MM.1S (cell line): Measurements from ENCODE around the gene ITGB5.

Source experiments
- DNase-seq: peaks from one replicate; pipeline ENCODE4 v3.0.0-alpha.2; 2015
- H2AFZ ChIP-seq: fragments of 300-600 bp; sonication (generic); 2 replicates; pipeline ENCODE4 v1.6.0; 2016; ENCODE audit warnings: antibody characterized with exemption, low read length
- H3F3A ChIP-seq: fragments of 300-600 bp; sonication (generic); 2 replicates; pipeline ENCODE4 v1.6.1; 2016; ENCODE audit warnings: mild to moderate bottlenecking, antibody characterized with exemption, low read length, moderate library complexity, mixed read lengths; ENCODE audit not compliant: insufficient read depth
- H3K27ac ChIP-seq: fragments of 300-600 bp; sonication (generic); 2 replicates; pipeline ENCODE4 v1.5.1; 2016; ENCODE audit warnings: mild to moderate bottlenecking, low read length
- H3K27me3 ChIP-seq: fragments of 300-600 bp; sonication (generic); replicated peaks from 2 replicates; pipeline ENCODE4 v1.6.0; 2016; ENCODE audit warnings: low read length; ENCODE audit not compliant: insufficient read depth
- H3K36me3 ChIP-seq: fragments of 300-600 bp; sonication (generic); replicated peaks from 2 replicates; pipeline ENCODE4 v1.6.1; 2016; ENCODE audit warnings: mild to moderate bottlenecking, low read length, mixed read lengths; ENCODE audit not compliant: insufficient read depth
- H3K4me1 ChIP-seq: fragments of 300-600 bp; sonication (generic); 2 replicates; pipeline ENCODE4 v1.6.1; 2016; ENCODE audit warnings: low read length, mixed read lengths
- H3K4me2 ChIP-seq: fragments of 300-600 bp; sonication (generic); 2 replicates; pipeline ENCODE4 v1.6.0; 2016; ENCODE audit warnings: low read depth, low read length
- H3K4me3 ChIP-seq: fragments of 300-600 bp; sonication (generic); 2 replicates; pipeline ENCODE4 v1.5.1; 2016; ENCODE audit warnings: low read length, mixed read lengths
- H3K79me2 ChIP-seq: fragments of 300-600 bp; sonication (generic); 2 replicates; pipeline ENCODE4 v1.6.1; 2016; ENCODE audit warnings: mixed run types, low read length, mixed read lengths
- H3K9ac ChIP-seq: fragments of 300-600 bp; sonication (generic); 2 replicates; pipeline ENCODE4 v1.6.1; 2016; ENCODE audit warnings: low read length, mixed read lengths
- H3K9me2 ChIP-seq: fragments of 300-600 bp; sonication (generic); replicated peaks from 2 replicates; pipeline ENCODE4 v1.6.1; 2016; ENCODE audit warnings: mild to moderate bottlenecking, low read length, mixed read lengths; ENCODE audit not compliant: insufficient read depth
- H3K9me3 ChIP-seq: fragments of 300-600 bp; sonication (generic); replicated peaks from 2 replicates; pipeline ENCODE4 v1.6.1; 2016; ENCODE audit warnings: mild to moderate bottlenecking, low read length, mixed read lengths; ENCODE audit not compliant: insufficient read depth
- H4K20me1 ChIP-seq: fragments of 300-600 bp; sonication (generic); 2 replicates; pipeline ENCODE4 v1.6.1; 2016; ENCODE audit warnings: mild to moderate bottlenecking, low read length, moderate library complexity, mixed read lengths; ENCODE audit not compliant: insufficient read depth
- EZH2 ChIP-seq: fragments of 300-600 bp; sonication (generic); optimal IDR thresholded peaks from 2 replicates; pipeline ENCODE3; 2017; ENCODE audit warnings: low read depth, mild to moderate bottlenecking, antibody characterized with exemption, low read length, mixed read lengths
- EZH2phosphoT487 ChIP-seq: fragments of 300-600 bp; sonication (generic); IDR thresholded peaks from 2 replicates; pipeline ENCODE4 v1.6.1; 2018; ENCODE audit warnings: antibody characterized with exemption, low read length
- TF ChIP-seq, protein P1 (sequence below): fragments of 300-600 bp; sonication (generic); IDR thresholded peaks from 2 replicates; pipeline ENCODE4 v1.5.1; 2016; ENCODE audit warnings: antibody characterized with exemption, low read length, mixed read lengths

ITGB5 gene

DNA sequence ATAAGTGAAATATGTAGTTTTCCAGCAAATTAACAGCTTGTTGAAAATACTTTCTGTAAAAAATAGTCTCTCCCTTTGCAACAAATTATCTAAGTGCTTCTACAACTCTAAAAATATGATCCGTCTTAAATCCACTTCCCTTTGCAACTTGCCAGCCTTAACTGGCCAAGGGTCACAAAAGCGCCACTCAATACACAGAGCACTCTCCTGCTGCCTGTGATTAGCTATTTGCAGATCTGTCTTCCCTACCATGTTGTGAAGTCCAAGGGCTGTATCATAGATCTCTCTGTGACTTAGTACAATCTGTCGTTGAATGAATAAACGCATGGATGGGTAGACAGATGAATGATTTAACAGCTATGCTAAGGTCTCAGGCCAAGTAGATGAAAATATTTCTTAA, 76.2 kb downstream of the ITGB5 start:
- H3K79me2 ChIP-seq = no peaks in the 10 kb centered on the region
- TF ChIP-seq EZH2 (no peak), EZH2phosphoT487 (no peak)
- TF ChIP-seq, protein P1, sequence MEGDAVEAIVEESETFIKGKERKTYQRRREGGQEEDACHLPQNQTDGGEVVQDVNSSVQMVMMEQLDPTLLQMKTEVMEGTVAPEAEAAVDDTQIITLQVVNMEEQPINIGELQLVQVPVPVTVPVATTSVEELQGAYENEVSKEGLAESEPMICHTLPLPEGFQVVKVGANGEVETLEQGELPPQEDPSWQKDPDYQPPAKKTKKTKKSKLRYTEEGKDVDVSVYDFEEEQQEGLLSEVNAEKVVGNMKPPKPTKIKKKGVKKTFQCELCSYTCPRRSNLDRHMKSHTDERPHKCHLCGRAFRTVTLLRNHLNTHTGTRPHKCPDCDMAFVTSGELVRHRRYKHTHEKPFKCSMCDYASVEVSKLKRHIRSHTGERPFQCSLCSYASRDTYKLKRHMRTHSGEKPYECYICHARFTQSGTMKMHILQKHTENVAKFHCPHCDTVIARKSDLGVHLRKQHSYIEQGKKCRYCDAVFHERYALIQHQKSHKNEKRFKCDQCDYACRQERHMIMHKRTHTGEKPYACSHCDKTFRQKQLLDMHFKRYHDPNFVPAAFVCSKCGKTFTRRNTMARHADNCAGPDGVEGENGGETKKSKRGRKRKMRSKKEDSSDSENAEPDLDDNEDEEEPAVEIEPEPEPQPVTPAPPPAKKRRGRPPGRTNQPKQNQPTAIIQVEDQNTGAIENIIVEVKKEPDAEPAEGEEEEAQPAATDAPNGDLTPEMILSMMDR = no peak
- H3F3A ChIP-seq = no peaks in the 10 kb centered on the region; the same call in 1 of the 2 replicates
- DNase-seq = no peak
- no peaks in the 10 kb centered on the region for H3K36me3 ChIP-seq
- no peak overlapping the region for H2AFZ ChIP-seq
- no peak overlapping the region for H3K4me2 ChIP-seq
- no peak overlapping the region for H3K27ac ChIP-seq
- H3K9ac ChIP-seq = no peak overlapping the region
- no peak overlapping the region for H3K4me3 ChIP-seq
- H3K4me1 ChIP-seq = no peaks in the 10 kb centered on the region
- no peaks in the 10 kb centered on the region for H3K9me3 ChIP-seq
- H4K20me1 ChIP-seq = no peaks in the 10 kb centered on the region
- H3K27me3 ChIP-seq = no peaks in the 10 kb centered on the region
- no peaks in the 10 kb centered on the region for H3K9me2 ChIP-seq

DNA sequence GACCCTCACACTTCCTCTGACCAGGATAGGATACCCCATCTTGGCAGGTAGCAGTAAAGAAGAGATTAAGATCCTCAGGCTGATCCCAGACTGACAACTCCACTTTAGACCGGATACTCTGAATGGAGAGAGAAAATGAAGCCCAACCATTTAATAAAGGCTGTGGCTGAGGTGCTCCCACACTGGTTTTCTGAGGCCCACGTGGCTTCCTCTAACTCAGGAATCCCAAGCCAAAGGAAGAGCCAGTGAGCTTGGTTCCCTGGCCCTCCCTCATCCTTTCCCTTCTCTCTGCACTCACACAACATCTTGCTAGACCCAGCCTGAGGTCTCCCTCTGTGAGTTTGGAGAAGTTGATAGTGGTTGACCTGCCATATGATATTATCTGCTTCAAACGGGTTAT, 78.1 kb downstream of the ITGB5 start:
- H3K9me3 ChIP-seq = no peaks in the 10 kb centered on the region
- H3K9me2 ChIP-seq = no peaks in the 10 kb centered on the region
- no peaks in the 10 kb centered on the region; the same call in 1 of the 2 replicates for H3F3A ChIP-seq
- no peaks in the 10 kb centered on the region for H4K20me1 ChIP-seq
- no peak overlapping the region for H3K4me2 ChIP-seq
- no peak overlapping the region for H3K9ac ChIP-seq
- H3K4me1 ChIP-seq = no peaks in the 10 kb centered on the region
- H2AFZ ChIP-seq = no peak overlapping the region
- H3K27ac ChIP-seq = no peak overlapping the region
- TF ChIP-seq, protein P1 = no peak
- no peak for TF ChIP-seq EZH2phosphoT487
- no peaks in the 10 kb centered on the region for H3K79me2 ChIP-seq
- no peaks in the 10 kb centered on the region for H3K27me3 ChIP-seq
- DNase-seq = no peak
- no peak overlapping the region for H3K4me3 ChIP-seq
- no peaks in the 10 kb centered on the region for H3K36me3 ChIP-seq

DNA sequence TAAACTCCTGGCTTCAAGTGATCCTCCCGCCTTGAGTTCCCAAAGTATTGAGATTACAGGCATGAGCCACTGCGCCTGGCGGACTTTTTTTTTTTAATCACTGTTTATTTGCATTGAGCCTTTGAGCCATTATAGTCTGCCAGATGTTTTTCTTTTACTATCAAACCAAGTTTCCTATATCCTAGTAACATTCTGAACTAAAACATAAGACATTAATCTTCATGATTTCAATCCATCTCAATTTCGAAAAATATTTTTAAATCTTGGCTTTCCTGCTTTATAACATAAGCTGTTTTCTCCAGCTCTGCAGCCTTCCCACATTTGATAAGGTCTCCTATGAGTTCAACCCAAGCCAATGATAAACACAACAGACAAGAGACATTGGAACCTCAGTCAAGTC, 81.5 kb downstream of the ITGB5 start:
- H3K9me2 ChIP-seq = no peaks in the 10 kb centered on the region
- no peaks in the 10 kb centered on the region for H3K79me2 ChIP-seq
- no peak overlapping the region for H2AFZ ChIP-seq
- H3K4me1 ChIP-seq = 0 out of 2 replicates have a peak, but pooled peaks cover 2% of the 10 kb centered on the region
- TF ChIP-seq, protein P1 = no peak
- no peak for TF ChIP-seq EZH2
- no peak for TF ChIP-seq EZH2phosphoT487
- H3F3A ChIP-seq = peaks cover 2% of the 10 kb centered on the region
- no peak overlapping the region for H3K4me2 ChIP-seq
- H3K4me3 ChIP-seq = no peak overlapping the region
- no peaks in the 10 kb centered on the region for H4K20me1 ChIP-seq
- H3K27ac ChIP-seq = no peak overlapping the region
- H3K9me3 ChIP-seq = no peaks in the 10 kb centered on the region
- no peaks in the 10 kb centered on the region for H3K27me3 ChIP-seq
- H3K36me3 ChIP-seq = no peaks in the 10 kb centered on the region
- H3K9ac ChIP-seq = no peak overlapping the region
- no peak for DNase-seq
